Loucy (cell line): ENCODE data around the gene FBXW10B.
"Not testable (repeated sequence)": the region's sequence is repeated elsewhere in the genome, so short reads cannot be mapped to it uniquely, and the experiment has no call there.

ENCODE experiments used
- H2AFZ ChIP-seq: fragments of 200-600 bp; sonication (generic); 2 replicates; pipeline ENCODE4 v1.6.0; 2016; ENCODE audit warnings: antibody characterized with exemption, mild to moderate bottlenecking, low read length, moderate library complexity
- H3F3A ChIP-seq: fragments of 200-600 bp; 2 replicates; pipeline ENCODE4 v1.6.0; 2016; ENCODE audit warnings: antibody characterized with exemption, low read depth, mild to moderate bottlenecking
- H3K27me3 ChIP-seq: fragments of 200-600 bp; sonication (generic); 2 replicates; pipeline ENCODE4 v1.6.1; 2014; ENCODE audit warnings: low read length, mild to moderate bottlenecking; ENCODE audit not compliant: insufficient read depth, poor library complexity, severe bottlenecking
- H3K36me3 ChIP-seq: fragments of 200-600 bp; sonication (generic); 2 replicates; pipeline ENCODE4 v1.6.1; 2016; ENCODE audit warnings: low read length; ENCODE audit not compliant: insufficient read depth
- H3K4me1 ChIP-seq: fragments of 200-600 bp; sonication (generic); 2 replicates; pipeline ENCODE4 v1.5.1; 2014; ENCODE audit warnings: low read length, mild to moderate bottlenecking; ENCODE audit not compliant: insufficient read depth, poor library complexity, severe bottlenecking
- H3K4me2 ChIP-seq: fragments of 200-600 bp; sonication (generic); 2 replicates; pipeline ENCODE4 v1.6.0; 2014; ENCODE audit warnings: antibody characterized with exemption, low read length, low read depth, mild to moderate bottlenecking; ENCODE audit not compliant: poor library complexity, severe bottlenecking
- H3K4me3 ChIP-seq: fragments of 200-600 bp; sonication (generic); 2 replicates; pipeline ENCODE4 v1.5.1; 2014; ENCODE audit warnings: low read length, mild to moderate bottlenecking, mixed read lengths; ENCODE audit not compliant: poor library complexity, severe bottlenecking
- H3K79me2 ChIP-seq: fragments of 200-600 bp; sonication (generic); 2 replicates; pipeline ENCODE4 v1.6.1; 2014; ENCODE audit warnings: low read length; ENCODE audit not compliant: insufficient read depth
- H3K9ac ChIP-seq: fragments of 200-600 bp; sonication (generic); 2 replicates; pipeline ENCODE4 v1.6.0; 2014; ENCODE audit warnings: mild to moderate bottlenecking, low read depth, low read length, moderate library complexity; ENCODE audit not compliant: poor library complexity, severe bottlenecking
- H3K9me2 ChIP-seq: fragments of 200-600 bp; sonication (generic); replicated peaks from 2 replicates; pipeline ENCODE4 v1.6.1; 2016; ENCODE audit warnings: low read depth, low read length, mixed read lengths
- H3K9me3 ChIP-seq: fragments of 200-600 bp; sonication (generic); 2 replicates; pipeline ENCODE4 v1.6.1; 2014; ENCODE audit warnings: mild to moderate bottlenecking, antibody characterized with exemption, low read length, low read depth; ENCODE audit not compliant: insufficient read depth
- H4K20me1 ChIP-seq: fragments of 200-600 bp; sonication (generic); 2 replicates; pipeline ENCODE4 v1.6.0; 2014; ENCODE audit warnings: antibody characterized with exemption, low read length, mild to moderate bottlenecking; ENCODE audit not compliant: insufficient read depth, poor library complexity, severe bottlenecking

FBXW10B gene

GRCh38 chr17:15642014-15642413 is 22.5 kb upstream of the FBXW10B start:
- not testable (repeated sequence) for H3K36me3 ChIP-seq, H4K20me1 ChIP-seq, H3K9me2 ChIP-seq, H3K27me3 ChIP-seq, H3K4me1 ChIP-seq, H3K79me2 ChIP-seq, H3K9ac ChIP-seq, H3K4me3 ChIP-seq, H2AFZ ChIP-seq, H3K9me3 ChIP-seq, H3K4me2 ChIP-seq, H3F3A ChIP-seq

- not testable (repeated sequence) for H3K36me3 ChIP-seq, H3K79me2 ChIP-seq, H3K4me3 ChIP-seq, H3K9me3 ChIP-seq, H3K27me3 ChIP-seq, H3K9me2 ChIP-seq, H3F3A ChIP-seq, H4K20me1 ChIP-seq, H3K4me2 ChIP-seq, H2AFZ ChIP-seq, H3K9ac ChIP-seq, H3K4me1 ChIP-seq
Measured at GRCh38 chr17:15630930-15631453, 11.5 kb upstream of the FBXW10B start.

DNA sequence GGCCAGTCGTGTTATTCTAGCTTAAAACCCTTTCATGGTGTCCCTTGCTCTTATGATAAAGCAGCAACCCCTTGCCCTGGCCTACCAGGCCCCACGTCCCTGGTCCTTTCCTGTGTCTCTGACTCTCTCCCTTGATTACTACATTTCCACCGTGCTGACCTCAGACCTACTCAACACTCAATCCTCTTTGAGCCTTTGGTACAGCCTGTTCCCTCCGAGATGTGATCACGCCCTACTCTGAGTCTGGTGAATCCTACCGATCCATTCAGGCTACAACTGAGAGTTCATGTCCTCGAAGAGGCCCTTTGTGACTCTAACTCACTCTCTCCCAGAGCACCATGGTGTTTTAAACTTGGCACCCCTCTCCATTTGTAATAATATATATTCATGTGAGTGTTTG is 10.5 kb upstream of the FBXW10B start:
- not testable (repeated sequence) for H3K9ac ChIP-seq, H3K9me3 ChIP-seq, H3K79me2 ChIP-seq, H3K9me2 ChIP-seq, H3K27me3 ChIP-seq, H2AFZ ChIP-seq, H3K36me3 ChIP-seq, H3K4me3 ChIP-seq, H3K4me1 ChIP-seq, H3K4me2 ChIP-seq, H4K20me1 ChIP-seq, H3F3A ChIP-seq

- not testable (repeated sequence) for H3K27me3 ChIP-seq, H3K9me2 ChIP-seq, H2AFZ ChIP-seq, H3K9me3 ChIP-seq, H3K4me1 ChIP-seq, H3K4me2 ChIP-seq, H4K20me1 ChIP-seq, H3F3A ChIP-seq, H3K36me3 ChIP-seq, H3K9ac ChIP-seq, H3K4me3 ChIP-seq, H3K79me2 ChIP-seq
Measured at GRCh38 chr17:15623661-15624209, 4.2 kb upstream of the FBXW10B start.

DNA sequence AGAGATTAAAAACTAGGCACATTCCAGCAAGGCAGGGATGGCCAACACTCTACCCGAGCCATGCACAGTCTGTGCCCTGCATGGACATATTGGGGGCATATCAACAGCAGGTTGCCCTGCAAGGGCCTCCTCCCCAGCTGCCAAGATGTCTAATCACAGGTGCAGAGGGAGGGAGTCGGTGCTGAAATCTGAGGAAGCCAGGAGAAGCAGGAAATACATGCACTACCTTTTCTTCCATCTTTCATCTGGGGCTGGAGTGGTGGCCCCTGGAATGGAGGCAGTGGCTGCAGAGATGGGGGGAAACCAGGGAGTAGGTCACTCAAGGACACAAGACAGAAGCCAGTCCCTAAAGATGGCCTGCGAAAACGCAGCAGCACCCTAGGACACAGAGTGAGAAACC is 3.8 kb upstream of the FBXW10B start:
- H3K4me2 ChIP-seq, H3K4me1 ChIP-seq, H3K4me3 ChIP-seq, H3K36me3 ChIP-seq, H4K20me1 ChIP-seq, H3K79me2 ChIP-seq, H3F3A ChIP-seq, H3K27me3 ChIP-seq, H3K9me3 ChIP-seq, H3K9me2 ChIP-seq, H3K9ac ChIP-seq, H2AFZ ChIP-seq: not testable (repeated sequence)

- H3K9me3 ChIP-seq, H3F3A ChIP-seq, H3K9me2 ChIP-seq, H3K79me2 ChIP-seq, H3K27me3 ChIP-seq, H3K4me2 ChIP-seq, H2AFZ ChIP-seq, H3K9ac ChIP-seq, H3K36me3 ChIP-seq, H3K4me3 ChIP-seq, H4K20me1 ChIP-seq, H3K4me1 ChIP-seq: not testable (repeated sequence)
Measured at GRCh38 chr17:15622124-15622523, 2.6 kb upstream of the FBXW10B start.

DNA sequence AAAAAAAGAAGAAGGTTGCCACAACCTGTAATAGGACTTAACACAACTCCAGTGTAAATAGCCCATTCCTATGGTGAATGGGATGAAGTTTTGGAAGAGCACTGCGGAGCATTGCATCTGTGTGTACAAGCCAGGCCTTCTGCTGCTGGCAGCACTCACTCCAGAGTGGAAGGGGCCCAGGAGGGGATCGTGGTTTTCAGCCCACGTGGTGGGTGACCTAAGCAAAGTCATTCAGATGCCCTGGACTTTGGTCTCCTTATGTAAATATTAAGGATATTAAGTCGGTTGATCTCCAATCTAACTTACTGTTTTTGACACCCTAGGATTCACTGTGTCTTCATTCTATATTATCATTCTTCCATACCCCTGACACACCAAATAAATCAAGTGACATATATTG is 2.7 kb downstream of the FBXW10B start:
- H3K79me2 ChIP-seq, H3K4me2 ChIP-seq, H3K9me3 ChIP-seq, H3K9me2 ChIP-seq, H3K4me3 ChIP-seq, H2AFZ ChIP-seq, H3K4me1 ChIP-seq, H3K9ac ChIP-seq, H3K27me3 ChIP-seq, H4K20me1 ChIP-seq, H3F3A ChIP-seq, H3K36me3 ChIP-seq: not testable (repeated sequence)

DNA sequence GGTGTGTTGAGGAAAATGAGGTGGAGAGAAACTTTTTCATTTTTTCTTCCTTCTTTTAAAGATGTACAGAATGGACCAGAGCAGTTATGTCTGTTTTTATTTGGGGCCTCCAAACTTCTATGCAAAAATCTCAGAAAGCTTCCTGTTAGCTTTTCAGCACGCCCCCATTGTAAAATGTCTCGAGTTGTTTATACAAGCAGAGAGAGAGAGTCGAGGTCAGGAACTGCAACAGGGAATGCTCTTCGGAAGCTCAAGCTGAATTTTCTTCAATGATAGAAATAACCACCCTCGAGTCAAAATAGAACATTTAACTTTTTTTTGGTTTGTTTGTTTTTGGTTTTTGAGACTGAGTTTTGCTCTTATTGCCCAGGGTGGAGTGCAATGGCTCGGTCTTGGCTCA is 3.7 kb downstream of the FBXW10B start:
- H3F3A ChIP-seq, H3K27me3 ChIP-seq, H2AFZ ChIP-seq, H3K4me3 ChIP-seq, H3K36me3 ChIP-seq, H3K9ac ChIP-seq, H3K4me2 ChIP-seq, H3K79me2 ChIP-seq, H4K20me1 ChIP-seq, H3K4me1 ChIP-seq, H3K9me3 ChIP-seq, H3K9me2 ChIP-seq: not testable (repeated sequence)
